ENCODE results near the gene PIAS1.

PIAS1 gene

GRCh38 chr15:68091743-68092142 lies 37.6 kb downstream of the PIAS1 start:
- no peak for DNase-seq
- no peaks in the 10 kb centered on the region for H3K9me3 ChIP-seq
- no peaks in the 10 kb centered on the region for H3K27me3 ChIP-seq
- H3K36me3 ChIP-seq: peaks cover 7% of the 10 kb centered on the region
- no peak for TF ChIP-seq CTCF (IDR thresholded peaks at IDR 0.05; ENCODE audit: low read depth, low read length)
- no peak overlapping the region for H3K4me3 ChIP-seq (ENCODE audit: low read depth, low read length)
- H3K4me1 ChIP-seq: peaks cover 6% of the 10 kb centered on the region; the same call in 1 of the 2 replicates

- TF ChIP-seq CTCF (IDR thresholded peaks at IDR 0.05; ENCODE audit: low read depth, low read length): no peak
- Histone ChIP-seq H3K9me3 (peaks cover 2% of the 10 kb centered on the region; the same call in 1 of the 2 replicates), H3K36me3 (no peaks in the 10 kb centered on the region; the same call in none of the 2 replicates), H3K4me1 (peaks cover 6% of the 10 kb centered on the region; the same call in 1 of the 2 replicates), H3K4me3 (ENCODE audit: low read depth, low read length) (no peak overlapping the region), H3K27me3 (no peaks in the 10 kb centered on the region)
- DNase-seq: no peak
Observed at GRCh38 chr15:68096099-68096498, 42.0 kb downstream of the PIAS1 start.

GRCh38 chr15:68097029-68097428 lies 42.9 kb downstream of the PIAS1 start:
- no peak for DNase-seq
- Histone ChIP-seq H3K9me3 (peaks cover 2% of the 10 kb centered on the region; the same call in 1 of the 2 replicates), H3K4me3 (ENCODE audit: low read depth, low read length) (no peak overlapping the region), H3K36me3 (no peaks in the 10 kb centered on the region; the same call in none of the 2 replicates), H3K27me3 (no peaks in the 10 kb centered on the region), H3K4me1 (peaks cover 6% of the 10 kb centered on the region; the same call in 1 of the 2 replicates)
- no peak for TF ChIP-seq CTCF (IDR thresholded peaks at IDR 0.05; ENCODE audit: low read depth, low read length)

- Histone ChIP-seq H3K27me3 (no peaks in the 10 kb centered on the region), H3K4me3 (ENCODE audit: low read depth, low read length) (no peak overlapping the region), H3K36me3 (no peaks in the 10 kb centered on the region; the same call in none of the 2 replicates), H3K4me1 (peaks cover 6% of the 10 kb centered on the region; the same call in 1 of the 2 replicates), H3K9me3 (peaks cover 2% of the 10 kb centered on the region; the same call in 1 of the 2 replicates)
- DNase-seq: no peak
- TF ChIP-seq CTCF (IDR thresholded peaks at IDR 0.05; ENCODE audit: low read depth, low read length): no peak
Observed at GRCh38 chr15:68098465-68098864, 44.4 kb downstream of the PIAS1 start.

- peaks cover 2% of the 10 kb centered on the region; the same call in 1 of the 2 replicates for H3K9me3 ChIP-seq
Observed at GRCh38 chr15:68100194-68100593, 46.1 kb downstream of the PIAS1 start.

More at GRCh38 chr15:68100194-68100593, 46.1 kb downstream of the PIAS1 start:
- H3K4me3 ChIP-seq (ENCODE audit: low read depth, low read length): no peak overlapping the region
- H3K36me3 ChIP-seq: no peaks in the 10 kb centered on the region; the same call in none of the 2 replicates
- no peaks in the 10 kb centered on the region for H3K4me1 ChIP-seq
- H3K27me3 ChIP-seq: no peaks in the 10 kb centered on the region
- no peak for TF ChIP-seq CTCF (IDR thresholded peaks at IDR 0.05; ENCODE audit: low read depth, low read length)
- DNase-seq: no peak
